ENCODE measurements around the gene CERK. TPM values are rescaled to one million over a fixed set of nuclear protein-coding genes. Genes with fewer than 3 reads are reported as not detected.

Gene CERK
- total RNA-seq, 1 donor from 2014 or later, result 38.4 TPM

- peaks cover 27% of the 10 kb centered on the region for H3K4me1 Mint-ChIP-seq (ENCODE audit: unreplicated experiment)
- no peak for DNase-seq (ENCODE audit: extremely low spot score, unreplicated experiment)
- no peak for TF ChIP-seq CTCF (IDR thresholded peaks at IDR 0.05)
- H3K36me3 Mint-ChIP-seq (ENCODE audit: unreplicated experiment), result no peaks in the 10 kb centered on the region
- H3K27me3 Mint-ChIP-seq (ENCODE audit: unreplicated experiment), result no peaks in the 10 kb centered on the region
- H3K27ac Mint-ChIP-seq (ENCODE audit: unreplicated experiment), result peak overlapping the region; percentile 80
- H3K9me3 Mint-ChIP-seq (ENCODE audit: unreplicated experiment), result no peaks in the 10 kb centered on the region
- no peak overlapping the region for H3K4me3 Mint-ChIP-seq (ENCODE audit: unreplicated experiment)
Measured at GRCh38 chr22:46748908-46749675, 11.0 kb upstream of the CERK start.

DNA sequence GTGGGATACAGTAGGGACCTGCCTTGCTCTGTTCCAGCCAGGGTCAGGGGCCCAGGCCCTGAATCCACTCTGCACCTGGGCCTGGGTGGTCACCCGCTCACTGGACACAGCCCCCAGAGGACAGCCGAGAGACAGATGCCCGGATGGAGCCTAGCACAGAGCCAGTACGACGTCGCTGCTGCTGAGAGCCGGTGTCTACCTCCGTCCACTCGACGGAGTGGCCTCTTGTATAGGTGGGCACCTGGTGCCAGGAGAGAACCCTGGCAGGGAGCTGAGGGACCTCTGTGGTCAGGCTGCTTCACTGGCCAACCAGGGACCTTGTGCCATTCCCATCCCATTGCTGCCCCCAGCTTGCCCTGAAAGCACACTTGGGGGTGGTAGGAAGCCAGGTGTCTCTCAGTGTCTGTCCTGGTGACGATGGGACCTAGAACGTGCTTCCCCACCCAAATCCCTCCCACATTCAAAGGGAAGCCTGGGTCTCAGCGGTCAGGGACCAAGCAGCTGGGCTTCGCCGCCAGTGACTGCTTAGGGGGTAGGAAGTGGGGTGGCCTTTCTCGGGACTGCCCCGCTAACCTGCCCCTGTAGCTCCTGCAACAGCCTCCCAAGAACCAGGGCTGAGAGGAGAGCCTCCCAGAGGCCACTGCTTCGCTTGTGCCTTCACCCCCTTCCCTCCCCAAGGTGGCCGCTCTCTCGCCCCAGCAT lies 10.3 kb upstream of the CERK start:
- Mint-ChIP-seq H3K4me3 (ENCODE audit: unreplicated experiment) (no peak overlapping the region), H3K9me3 (ENCODE audit: unreplicated experiment) (no peaks in the 10 kb centered on the region), H3K36me3 (ENCODE audit: unreplicated experiment) (no peaks in the 10 kb centered on the region), H3K27ac (ENCODE audit: unreplicated experiment) (no peak overlapping the region), H3K27me3 (ENCODE audit: unreplicated experiment) (no peaks in the 10 kb centered on the region), H3K4me1 (ENCODE audit: unreplicated experiment) (peaks cover 21% of the 10 kb centered on the region)
- no peak for TF ChIP-seq CTCF (IDR thresholded peaks at IDR 0.05)
- DNase-seq (ENCODE audit: extremely low spot score, unreplicated experiment), result no peak

DNA sequence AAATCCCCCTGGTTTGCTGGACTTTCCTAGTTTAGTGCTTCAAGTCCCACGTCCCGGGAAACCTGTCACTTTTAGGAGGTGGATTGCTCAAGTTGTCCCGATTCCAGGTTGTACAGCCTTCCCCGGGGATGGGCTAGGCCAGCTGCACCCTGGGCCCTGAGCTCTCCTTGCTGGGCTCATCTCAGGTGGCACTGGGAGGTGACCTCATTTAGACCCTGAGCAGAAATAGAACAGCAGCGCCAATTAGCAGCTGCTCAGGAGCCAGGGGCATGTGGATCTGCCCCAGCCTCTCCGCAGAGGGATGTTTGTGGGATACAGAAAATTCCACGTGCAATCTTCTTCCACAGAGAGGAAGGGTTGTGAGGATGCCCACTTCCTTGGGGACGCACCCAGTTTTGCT lies 9.6 kb upstream of the CERK start:
- H3K27me3 Mint-ChIP-seq (ENCODE audit: unreplicated experiment), result no peaks in the 10 kb centered on the region
- H3K4me3 Mint-ChIP-seq (ENCODE audit: unreplicated experiment), result no peak overlapping the region
- no peak for TF ChIP-seq CTCF (IDR thresholded peaks at IDR 0.05)
- H3K36me3 Mint-ChIP-seq (ENCODE audit: unreplicated experiment), result no peaks in the 10 kb centered on the region
- DNase-seq (ENCODE audit: extremely low spot score, unreplicated experiment), result no peak
- H3K9me3 Mint-ChIP-seq (ENCODE audit: unreplicated experiment), result no peaks in the 10 kb centered on the region
- H3K4me1 Mint-ChIP-seq (ENCODE audit: unreplicated experiment), result peaks cover 19% of the 10 kb centered on the region
- H3K27ac Mint-ChIP-seq (ENCODE audit: unreplicated experiment), result no peak overlapping the region

- H3K4me1 Mint-ChIP-seq (ENCODE audit: unreplicated experiment), result peaks cover 19% of the 10 kb centered on the region
- H3K4me3 Mint-ChIP-seq (ENCODE audit: unreplicated experiment), result no peak overlapping the region
- H3K36me3 Mint-ChIP-seq (ENCODE audit: unreplicated experiment), result no peaks in the 10 kb centered on the region
- no peak overlapping the region for H3K27ac Mint-ChIP-seq (ENCODE audit: unreplicated experiment)
- no peaks in the 10 kb centered on the region for H3K27me3 Mint-ChIP-seq (ENCODE audit: unreplicated experiment)
- no peak for TF ChIP-seq CTCF (IDR thresholded peaks at IDR 0.05)
- H3K9me3 Mint-ChIP-seq (ENCODE audit: unreplicated experiment), result no peaks in the 10 kb centered on the region
- DNase-seq (ENCODE audit: extremely low spot score, unreplicated experiment), result no peak
Measured at GRCh38 chr22:46746620-46747019, 8.6 kb upstream of the CERK start.

GRCh38 chr22:46746192-46746591 lies 8.1 kb upstream of the CERK start:
- H3K27me3 Mint-ChIP-seq (ENCODE audit: unreplicated experiment), result no peaks in the 10 kb centered on the region
- no peak overlapping the region for H3K4me3 Mint-ChIP-seq (ENCODE audit: unreplicated experiment)
- peaks cover 19% of the 10 kb centered on the region for H3K4me1 Mint-ChIP-seq (ENCODE audit: unreplicated experiment)

More at GRCh38 chr22:46746192-46746591, 8.1 kb upstream of the CERK start:
- no peaks in the 10 kb centered on the region for H3K9me3 Mint-ChIP-seq (ENCODE audit: unreplicated experiment)
- no peak for DNase-seq (ENCODE audit: extremely low spot score, unreplicated experiment)
- H3K36me3 Mint-ChIP-seq (ENCODE audit: unreplicated experiment), result no peaks in the 10 kb centered on the region
- no peak for TF ChIP-seq CTCF (IDR thresholded peaks at IDR 0.05)
- H3K27ac Mint-ChIP-seq (ENCODE audit: unreplicated experiment), result no peak overlapping the region

Measured in osteocyte (in vitro differentiated cells).